AG04450 (cell line): ENCODE data around the gene COA3. TPM values are rescaled to one million over a fixed set of nuclear protein-coding genes. Genes with fewer than 3 reads are reported as not detected.
A peak's percentile ranks its signal among the peaks of the same experiment; 100 is the strongest.

Source experiments
- CTCF ChIA-PET: fragments of 300-600, 350-600 bp; formaldehyde crosslinking; extraction: SDS; loops from one replicate; lab custom pipeline; 2022; ENCODE audit warnings: antibody characterized with exemption, inconsistent platforms; lab: Charles Lee
- POLR2A ChIA-PET: fragments of 350-600 bp; formaldehyde crosslinking; extraction: SDS; loops from one replicate; lab custom pipeline; 2021; ENCODE audit warnings: antibody characterized with exemption, inconsistent platforms; lab: Yijun Ruan, JAX
- DNase-seq: peaks from one replicate; pipeline ENCODE4 v3.0.0-alpha.2; 2011; ENCODE audit warnings: low read depth, low spot score
- H3K27ac ChIP-seq: one replicate; pipeline ENCODE4 v1.5.1; 2012; ENCODE audit warnings: low read depth, low read length, control low read depth
- H3K27me3 ChIP-seq: one replicate; pipeline ENCODE4 v1.6.0; 2012; ENCODE audit warnings: low read length; ENCODE audit not compliant: control insufficient read depth, insufficient read depth
- H3K4me3 ChIP-seq: 2 replicates; pipeline ENCODE4 v1.5.1; 2011; ENCODE audit warnings: mild to moderate bottlenecking, low read depth, low read length, control low read depth
- H3K9me3 ChIP-seq: 2 replicates; pipeline ENCODE4 v1.5.1; 2012; ENCODE audit warnings: low read length; ENCODE audit not compliant: control insufficient read depth, insufficient read depth
- CTCF ChIP-seq: IDR thresholded peaks from 2 replicates; pipeline ENCODE4 v1.5.1; 2011; ENCODE audit warnings: low read depth, low read length, control low read depth, inconsistent platforms
- polyA plus RNA-seq: library from polyadenylated mRNA; depleted of rRNA; stranded (reverse); fragments of >200 nt; gene quantifications from 2 replicates; pipeline ENCODE4 v1.2.3, GENCODE V29; 2011

The COA3 gene
- polyA plus RNA-seq, 1 experiment, result 86.7 TPM

- no peak for TF ChIP-seq CTCF
- peak overlapping the region; percentile 96 for H3K4me3 ChIP-seq
- DNase-seq, result no peak
- ChIA-PET CTCF (interaction anchor here (0.6 to 1.7 kb wide), 3 partner anchors 22 to 76 kb away, joined by 4 to 9 read pairs (median 4); no protein-coding TSS in a partner anchor), POLR2A (interaction anchor here (0.7 to 1.0 kb wide), 3 partner anchors 16 to 26 kb away, joined by 3 read pairs; partner anchors contain the start of genes BECN1 and VPS25)
- H3K27ac ChIP-seq, result peak overlapping the region; percentile 57
- no peaks in the 10 kb centered on the region; the same call in 1 of the 2 replicates for H3K9me3 ChIP-seq
- peaks cover 3% of the 10 kb centered on the region for H3K27me3 ChIP-seq
Measured at GRCh38 chr17:42798011-42798382, 507 bp downstream of the COA3 start.

- Histone ChIP-seq H3K27me3 (peaks cover 3% of the 10 kb centered on the region), H3K9me3 (no peaks in the 10 kb centered on the region; the same call in 1 of the 2 replicates), H3K4me3 (peak overlapping the region; percentile 96), H3K27ac (no peak overlapping the region)
- TF ChIP-seq CTCF, result no peak
- no peak for DNase-seq
- ChIA-PET POLR2A (interaction anchor here (0.9 kb wide), 1 partner anchor 24 kb away, joined by 3 read pairs; the partner anchor contains the start of gene VPS25), CTCF (interaction anchor here (0.6 to 1.7 kb wide), 3 partner anchors 23 to 75 kb away, joined by 4 to 9 read pairs (median 4); no protein-coding TSS in a partner anchor)
Measured at GRCh38 chr17:42797067-42798007, 1.2 kb downstream of the COA3 start.

GRCh38 chr17:42796066-42796758 is 2.3 kb downstream of the COA3 start:
- no peak for DNase-seq
- no peak for TF ChIP-seq CTCF
- POLR2A ChIA-PET, result interaction anchor here (0.5 kb wide), 1 partner anchor 168 kb away, joined by 3 read pairs; no protein-coding TSS in a partner anchor
- no peak overlapping the region for H3K4me3 ChIP-seq
- H3K9me3 ChIP-seq, result no peaks in the 10 kb centered on the region; the same call in 1 of the 2 replicates
- CTCF ChIA-PET, result interaction anchor here (1.7 kb wide), 1 partner anchor 24 kb away, joined by 4 read pairs; no protein-coding TSS in a partner anchor
- H3K27me3 ChIP-seq, result no peaks in the 10 kb centered on the region
- no peak overlapping the region for H3K27ac ChIP-seq

GRCh38 chr17:42795465-42795864 is 3.0 kb downstream of the COA3 start:
- TF ChIP-seq CTCF, result no peak
- Histone ChIP-seq H3K9me3 (no peaks in the 10 kb centered on the region; the same call in 1 of the 2 replicates), H3K27ac (no peak overlapping the region), H3K27me3 (no peaks in the 10 kb centered on the region), H3K4me3 (no peak overlapping the region)
- ChIA-PET POLR2A (interaction anchor here (0.5 to 0.7 kb wide), 2 partner anchors 22 to 169 kb away, joined by 3 read pairs; partner anchors contain the start of gene VPS25), CTCF (no interaction called here)
- no peak for DNase-seq
